GM19035 (cell line): ENCODE measurements around the gene SLC35E2B.
"Not testable (repeated sequence)": the region's sequence is repeated elsewhere in the genome, so short reads cannot be mapped to it uniquely, and the experiment has no call there.

Source experiments
- ATAC-seq: cut with Tn5 transposase; IDR thresholded peaks from one replicate; pipeline ENCODE4 v1.9.1; 2021; ENCODE audit not compliant: unreplicated experiment

The SLC35E2B gene

DNA sequence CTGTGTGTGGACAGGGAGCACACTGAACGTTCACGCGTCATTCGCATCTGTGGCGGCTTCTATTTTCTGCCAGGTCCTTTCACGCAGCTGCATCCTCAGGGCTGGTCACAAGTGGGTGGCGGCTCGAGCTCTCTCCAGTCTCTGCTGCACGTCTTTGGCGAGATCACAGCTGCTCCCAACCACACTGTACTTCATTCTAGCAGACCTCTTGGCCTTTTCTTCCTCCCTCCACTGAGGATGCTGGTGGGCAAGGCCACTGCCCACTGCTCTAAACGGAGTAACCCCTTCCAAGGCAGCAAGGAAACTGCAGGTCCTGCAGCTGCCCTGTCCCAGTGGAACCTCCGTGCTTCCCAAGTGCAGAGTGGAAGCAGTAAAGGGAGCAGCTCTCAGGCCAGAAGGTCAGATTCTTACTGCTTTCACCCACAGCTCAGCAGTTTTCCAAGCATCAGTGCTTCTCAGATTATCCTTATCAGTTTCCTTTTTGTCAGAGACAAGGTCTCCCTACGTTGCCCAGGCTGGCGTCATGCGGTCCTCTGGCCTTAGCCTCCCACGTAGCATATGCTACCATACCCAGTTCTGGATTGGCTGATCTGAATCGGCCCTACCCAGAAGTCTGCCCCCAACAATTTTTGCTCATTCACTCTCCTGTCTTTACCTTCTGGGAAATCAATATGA, 44.9 kb downstream of the SLC35E2B start:
- ATAC-seq, result not testable (repeated sequence)

DNA sequence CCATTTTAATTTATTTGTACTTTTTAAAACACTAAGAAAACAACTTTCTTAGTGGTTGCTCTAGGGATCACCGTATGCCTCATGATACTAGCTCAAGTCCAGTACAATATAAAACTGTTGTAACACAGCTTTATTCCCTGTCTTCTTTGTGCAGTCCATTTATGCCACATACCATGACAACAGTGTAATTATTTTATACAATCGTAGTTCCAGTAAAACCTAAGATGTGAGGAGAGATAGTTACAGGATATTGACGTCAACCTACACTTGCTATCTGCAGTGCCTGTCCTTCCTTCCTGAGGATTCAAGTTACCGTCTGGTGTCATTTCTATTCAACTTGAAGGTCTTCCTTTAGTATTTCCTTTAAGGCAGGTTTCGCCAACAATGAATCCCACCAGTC, 46.3 kb downstream of the SLC35E2B start:
- ATAC-seq, result not testable (repeated sequence)

DNA sequence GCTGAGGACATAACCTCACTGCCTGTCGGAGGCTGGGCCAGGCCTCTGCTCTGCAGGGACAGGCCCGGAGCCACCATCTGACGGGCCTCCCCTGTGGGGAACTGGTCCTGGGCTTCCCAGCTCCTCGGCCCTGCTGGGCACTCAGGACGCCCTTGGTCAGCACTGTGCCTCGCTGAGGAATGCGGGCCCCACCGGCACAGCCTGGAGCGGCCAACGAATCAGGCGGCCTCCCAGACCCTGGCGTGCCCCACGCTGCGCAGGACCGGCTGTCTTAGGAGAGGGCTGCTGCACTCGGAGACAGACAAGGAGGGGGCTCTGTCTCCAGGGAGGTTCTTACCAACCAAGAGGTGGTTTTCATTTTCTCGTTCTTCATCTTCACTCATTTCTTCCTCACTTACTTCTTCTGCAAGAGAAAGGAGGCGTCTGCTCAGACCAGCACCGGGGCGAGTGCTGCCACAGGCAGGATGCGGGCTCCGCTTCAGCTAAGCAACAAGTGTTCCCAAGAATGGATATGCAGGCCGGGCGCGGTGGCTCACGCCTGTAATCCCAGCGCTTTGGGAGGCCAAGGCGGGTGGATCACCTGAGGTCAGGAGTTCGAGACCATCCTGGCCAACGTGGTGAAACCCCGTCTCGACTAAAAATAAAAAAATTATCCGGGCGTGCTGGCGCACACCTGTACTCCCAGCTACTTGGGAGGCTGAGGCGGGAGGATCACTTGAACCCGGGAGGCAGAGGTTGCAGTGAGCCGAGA, 51.7 kb downstream of the SLC35E2B start:
- ATAC-seq, result not testable (repeated sequence)

DNA sequence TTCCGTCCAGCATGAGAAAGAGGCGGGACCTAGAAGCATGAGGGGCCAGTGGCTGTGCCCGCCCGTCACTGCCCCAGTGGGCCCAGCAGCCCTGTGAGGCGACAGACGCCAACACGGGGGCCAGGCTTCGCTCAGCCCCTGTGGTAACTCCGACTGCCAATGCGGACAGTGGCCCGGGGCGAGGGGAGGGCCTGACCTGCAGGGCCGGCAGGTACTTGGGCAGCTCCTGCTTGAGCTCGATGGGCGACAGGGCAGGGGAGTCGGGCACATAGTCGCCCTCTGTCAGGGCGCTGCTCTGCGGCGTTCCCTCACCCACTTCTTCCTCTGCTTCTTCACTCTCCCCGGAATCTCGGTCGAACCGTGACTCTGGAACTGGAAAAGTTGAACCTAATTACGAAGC, 52.5 kb downstream of the SLC35E2B start:
- ATAC-seq, result not testable (repeated sequence)

DNA sequence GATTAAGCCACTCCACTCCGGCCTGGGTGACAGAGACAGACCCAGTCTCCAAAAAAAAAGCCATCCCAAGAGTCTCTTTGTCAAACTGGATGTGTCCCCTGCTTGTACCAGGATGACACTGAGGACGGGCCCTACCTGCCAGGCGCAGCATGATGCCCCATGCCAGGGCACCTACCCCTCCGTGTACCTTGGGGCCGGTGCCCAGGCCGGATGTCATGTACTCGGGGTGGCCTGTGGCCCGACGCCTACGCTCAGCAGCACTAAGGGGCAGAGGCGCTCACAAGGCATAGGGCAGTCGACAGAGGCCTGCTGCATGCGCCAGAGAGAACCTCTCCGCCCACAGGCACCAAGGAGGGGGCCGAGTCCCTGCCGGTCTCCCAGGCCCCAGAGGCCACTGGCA, 53.2 kb downstream of the SLC35E2B start:
- not testable (repeated sequence) for ATAC-seq

DNA sequence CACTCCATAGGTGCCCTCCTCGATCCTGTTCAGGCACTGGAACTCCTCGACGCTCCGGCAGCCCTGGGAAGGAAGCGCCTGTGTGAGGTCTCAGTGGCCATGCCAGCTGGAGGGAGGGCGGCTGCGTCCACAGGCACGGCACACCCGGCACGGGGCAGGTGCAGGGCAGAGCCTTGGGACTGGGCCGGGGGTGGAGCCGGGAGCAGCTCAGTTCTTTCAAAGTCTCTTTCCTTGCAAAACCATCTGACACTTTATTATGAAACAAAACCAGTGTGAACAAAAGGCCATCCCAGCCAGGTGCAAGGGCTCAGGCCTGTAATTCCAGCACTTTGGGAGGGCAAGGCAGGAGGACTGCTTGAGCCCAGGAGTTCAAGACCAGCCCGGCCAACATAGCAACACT, 54.1 kb downstream of the SLC35E2B start:
- ATAC-seq, result not testable (repeated sequence)

DNA sequence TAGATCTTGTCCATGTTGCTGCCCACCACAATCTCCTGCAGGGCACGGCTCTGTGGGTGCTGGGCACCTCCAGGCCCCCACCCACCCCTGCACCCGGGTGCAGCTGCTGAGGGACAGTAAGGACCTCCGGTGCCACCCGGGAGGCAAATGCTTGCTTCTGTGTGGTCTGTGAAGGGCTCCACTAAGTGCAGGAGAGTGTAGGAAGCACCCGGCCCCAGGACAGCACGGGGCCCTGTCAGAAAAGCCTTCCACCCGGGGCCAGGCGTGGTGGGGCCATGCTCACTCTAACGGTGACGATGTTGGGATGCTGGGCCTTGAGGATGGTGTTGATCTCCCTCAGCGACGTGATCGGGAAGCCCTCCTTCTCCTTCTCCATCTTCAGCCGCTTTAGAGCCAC, 55.1 kb downstream of the SLC35E2B start:
- ATAC-seq, result not testable (repeated sequence)

DNA sequence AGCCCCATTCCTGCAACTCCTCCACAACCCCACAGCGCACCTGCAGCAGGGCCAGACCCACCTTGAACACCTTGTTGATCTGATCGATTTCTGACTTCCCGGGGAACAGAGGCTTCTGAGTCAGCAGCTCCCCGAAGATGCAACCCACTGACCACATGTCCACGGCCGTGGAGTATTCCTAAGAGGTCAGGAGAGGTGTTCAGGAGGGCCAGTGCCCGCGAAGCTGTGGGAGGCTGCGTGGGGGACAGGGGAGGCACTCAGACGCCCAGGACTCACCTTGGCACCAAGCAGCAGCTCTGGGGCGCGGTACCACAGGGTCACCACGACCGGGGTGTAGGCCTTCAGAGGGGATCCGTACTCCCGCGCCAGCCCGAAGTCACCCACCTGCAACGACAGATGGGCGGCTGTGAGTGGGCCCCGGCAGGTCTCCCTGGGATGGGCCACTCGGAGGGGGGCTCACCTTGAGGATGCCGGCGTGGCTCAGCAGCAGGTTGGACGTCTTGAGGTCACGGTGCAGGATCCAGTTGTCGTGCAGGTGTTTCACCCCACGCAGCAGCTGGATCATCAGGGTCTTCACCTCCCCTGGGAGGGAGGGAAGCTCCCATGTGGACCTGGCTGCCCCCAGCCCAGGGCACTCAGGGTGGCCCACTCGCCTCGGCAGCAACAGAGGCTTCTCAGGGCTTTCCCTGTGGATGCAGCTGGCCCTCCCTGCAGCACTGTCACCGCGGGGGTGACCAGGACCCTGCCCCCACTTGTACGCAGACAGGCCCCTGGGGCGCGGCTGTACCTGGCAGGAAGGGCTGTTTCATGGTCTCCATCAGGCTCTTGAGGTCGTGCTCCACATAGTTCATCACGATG, 55.7 kb downstream of the SLC35E2B start:
- ATAC-seq, result not testable (repeated sequence)

DNA sequence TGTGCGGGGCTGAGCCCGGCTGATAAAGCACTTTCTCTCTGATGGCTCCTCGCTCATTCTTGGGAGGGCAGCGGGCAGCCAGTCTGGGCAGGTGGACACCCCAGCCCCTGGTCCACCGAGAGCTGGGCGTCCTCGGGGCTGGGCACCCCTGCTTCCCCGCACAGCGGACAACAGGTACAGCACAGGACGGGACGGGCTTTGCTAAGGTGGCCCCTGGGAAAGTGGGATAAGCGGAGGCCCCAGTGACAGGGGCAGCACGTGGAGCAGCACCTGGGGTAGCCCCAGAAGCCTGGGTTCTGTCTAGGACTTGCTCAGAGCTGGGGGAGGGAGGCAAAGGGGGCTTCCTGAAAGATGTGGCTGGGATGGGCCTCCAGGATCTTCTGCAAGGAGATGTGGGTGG, 58.0 kb downstream of the SLC35E2B start:
- not testable (repeated sequence) for ATAC-seq

DNA sequence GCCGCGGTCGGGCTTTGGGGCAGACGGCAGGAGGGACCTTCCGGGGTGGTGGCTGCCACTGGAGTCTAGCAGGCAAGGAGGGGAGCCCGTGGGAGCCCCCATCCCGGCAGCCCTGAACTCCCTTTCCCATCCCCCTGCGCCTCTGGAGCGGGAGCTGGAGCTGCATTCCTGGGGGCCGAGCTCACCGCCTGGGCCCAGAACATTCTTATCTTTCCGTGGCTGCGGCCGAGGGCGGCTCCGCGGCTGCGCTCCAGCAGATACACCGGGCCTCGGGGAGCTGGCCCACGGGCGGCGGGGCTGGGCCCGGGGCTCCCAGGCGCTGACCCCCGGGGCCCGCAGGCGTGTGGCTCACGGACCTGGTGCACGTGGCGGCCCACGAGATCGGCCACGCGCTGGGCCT, 59.2 kb downstream of the SLC35E2B start:
- not testable (repeated sequence) for ATAC-seq

DNA sequence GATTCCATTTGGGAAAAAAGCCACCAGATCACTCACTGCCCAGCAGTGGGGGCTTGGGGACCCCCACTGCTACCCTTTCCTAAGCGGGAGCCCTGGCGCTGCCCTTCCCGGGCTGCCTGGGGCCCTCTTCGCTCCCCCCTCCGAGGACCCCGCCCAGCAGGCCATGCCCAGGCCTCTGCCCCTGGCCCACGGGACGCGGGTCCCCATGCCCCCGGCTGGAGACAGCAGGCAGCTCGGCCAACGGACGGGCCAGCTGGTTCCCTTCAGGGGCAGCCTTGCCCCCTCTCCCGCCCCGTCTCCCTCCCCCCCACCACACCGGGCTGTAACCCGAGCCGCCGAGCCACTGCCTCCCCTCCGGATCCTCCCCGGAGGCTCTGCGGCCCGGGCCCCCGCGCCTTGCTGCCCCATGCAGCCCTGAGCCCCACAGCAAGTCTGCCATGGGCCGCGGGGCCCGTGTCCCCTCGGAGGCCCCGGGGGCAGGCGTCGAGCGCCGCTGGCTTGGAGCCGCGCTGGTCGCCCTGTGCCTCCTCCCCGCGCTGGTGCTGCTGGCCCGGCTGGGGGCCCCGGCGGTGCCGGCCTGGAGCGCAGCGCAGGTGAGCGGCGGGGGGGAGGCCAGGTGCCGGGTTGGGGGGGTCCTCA, 60.7 kb downstream of the SLC35E2B start, which contains the start of gene MMP23B:
Gene MMP23B (plus strand): TSS at position 392 of the 639 bp plus-strand sequence. CDS start 46 bp downstream, at position 438.
- ATAC-seq, result no peak

DNA sequence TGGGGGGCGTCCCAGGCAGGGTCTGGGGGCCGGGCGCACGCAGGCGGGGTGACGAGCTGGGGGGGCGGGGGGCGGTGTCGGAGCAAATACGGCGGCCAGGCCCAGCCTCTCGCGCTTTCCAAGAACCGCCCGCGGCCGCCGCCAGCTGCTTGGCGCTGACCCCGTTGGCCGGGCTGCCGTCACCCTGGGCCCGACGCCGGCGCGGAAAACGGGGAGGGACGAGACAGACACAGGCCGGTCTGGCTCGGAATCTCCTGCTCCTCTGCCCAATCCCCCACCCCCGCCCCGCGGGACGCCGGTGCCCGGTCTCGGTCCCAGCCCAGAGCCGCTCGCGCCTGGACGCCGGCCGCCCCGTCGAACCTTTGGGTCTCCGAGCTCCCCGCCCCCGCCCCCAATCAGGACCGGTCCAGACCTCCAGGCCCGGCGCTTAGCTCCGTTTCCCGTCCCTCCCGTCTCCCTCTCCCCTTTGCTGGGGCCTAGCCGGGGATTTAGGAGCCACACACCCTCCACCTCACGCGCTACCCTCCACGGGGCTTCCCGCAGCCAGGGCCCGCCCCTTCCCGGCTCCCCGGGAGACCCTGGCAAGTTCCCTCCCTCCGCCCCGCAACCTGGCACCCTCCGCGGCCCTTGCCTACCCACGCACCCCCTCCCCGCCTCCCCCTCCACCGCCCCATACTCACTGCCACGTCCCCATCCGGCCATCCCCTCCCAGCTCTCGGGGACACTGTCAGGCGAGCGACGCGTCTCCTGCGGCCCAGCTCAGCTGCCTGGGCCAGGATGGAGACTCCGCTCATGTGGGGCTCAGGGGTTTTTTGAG, 61.4 kb downstream of the SLC35E2B start:
- no peak for ATAC-seq

DNA sequence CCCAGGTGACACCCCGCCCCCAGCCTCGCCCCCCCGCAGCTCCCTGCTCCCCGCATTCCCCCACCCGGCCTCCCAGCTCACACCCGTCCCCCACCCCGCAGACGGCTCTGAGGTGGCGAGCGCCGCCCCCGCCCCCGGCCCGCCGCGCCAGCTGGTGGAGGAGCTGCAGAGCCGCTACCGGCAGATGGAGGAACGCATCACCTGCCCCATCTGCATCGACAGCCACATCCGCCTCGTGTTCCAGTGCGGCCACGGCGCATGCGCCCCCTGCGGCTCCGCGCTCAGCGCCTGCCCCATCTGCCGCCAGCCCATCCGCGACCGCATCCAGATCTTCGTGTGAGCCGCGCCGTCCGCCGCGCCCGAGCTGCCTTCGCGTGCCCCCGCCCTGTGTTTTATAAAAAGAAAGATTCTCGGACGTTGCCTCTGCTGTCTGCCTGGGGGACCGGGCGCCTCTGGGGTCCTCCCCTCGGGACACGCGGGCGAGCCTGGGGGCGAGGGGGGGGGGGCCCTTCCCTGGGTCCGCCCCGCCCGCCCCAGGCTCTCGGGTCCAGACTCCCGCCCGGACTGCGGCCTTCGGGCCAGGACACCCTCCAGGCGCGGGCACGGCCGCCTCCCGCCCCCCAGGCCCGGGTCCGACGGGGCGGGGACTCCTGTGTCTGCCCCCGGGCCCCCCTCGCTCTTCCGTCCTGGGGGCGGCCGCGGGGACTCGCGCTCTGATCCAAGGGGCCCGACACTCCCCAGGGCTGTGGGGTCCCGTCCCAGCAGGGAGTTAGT, 62.2 kb downstream of the SLC35E2B start:
- peak; percentile 76 for ATAC-seq

DNA sequence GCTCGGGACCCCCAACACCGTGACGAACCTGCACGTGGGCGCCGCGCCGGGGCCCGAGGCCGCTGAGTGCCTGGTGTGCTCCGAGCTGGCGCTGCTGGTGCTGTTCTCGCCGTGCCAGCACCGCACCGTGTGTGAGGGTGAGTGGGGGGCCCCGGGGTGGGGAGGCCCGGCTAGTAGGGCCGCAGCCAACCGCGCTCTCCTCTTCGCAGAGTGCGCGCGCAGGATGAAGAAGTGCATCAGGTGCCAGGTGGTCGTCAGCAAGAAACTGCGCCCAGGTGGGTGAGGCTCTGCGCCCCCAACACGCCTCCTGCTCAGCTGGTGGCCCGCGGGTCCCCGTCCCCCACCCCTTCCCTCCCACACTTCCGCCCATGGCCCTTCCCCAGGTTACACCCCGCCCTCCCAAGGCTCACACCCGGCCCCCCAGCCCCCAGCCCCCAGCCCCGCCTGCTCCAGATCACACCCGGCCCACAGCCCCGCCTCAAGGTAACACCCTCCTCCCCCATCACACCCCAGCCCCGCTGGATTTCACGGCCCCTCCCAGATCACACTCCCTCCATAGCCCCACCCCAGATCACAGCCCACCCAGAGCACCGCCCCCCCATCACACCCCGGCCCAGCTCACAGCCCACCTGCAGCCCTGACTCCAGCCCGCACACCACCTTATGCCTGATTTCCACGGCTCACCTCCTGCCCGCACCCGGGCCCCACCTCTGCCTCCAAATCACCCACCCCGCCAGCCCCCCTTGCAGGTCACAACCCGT, 63.0 kb downstream of the SLC35E2B start:
- no peak for ATAC-seq

DNA sequence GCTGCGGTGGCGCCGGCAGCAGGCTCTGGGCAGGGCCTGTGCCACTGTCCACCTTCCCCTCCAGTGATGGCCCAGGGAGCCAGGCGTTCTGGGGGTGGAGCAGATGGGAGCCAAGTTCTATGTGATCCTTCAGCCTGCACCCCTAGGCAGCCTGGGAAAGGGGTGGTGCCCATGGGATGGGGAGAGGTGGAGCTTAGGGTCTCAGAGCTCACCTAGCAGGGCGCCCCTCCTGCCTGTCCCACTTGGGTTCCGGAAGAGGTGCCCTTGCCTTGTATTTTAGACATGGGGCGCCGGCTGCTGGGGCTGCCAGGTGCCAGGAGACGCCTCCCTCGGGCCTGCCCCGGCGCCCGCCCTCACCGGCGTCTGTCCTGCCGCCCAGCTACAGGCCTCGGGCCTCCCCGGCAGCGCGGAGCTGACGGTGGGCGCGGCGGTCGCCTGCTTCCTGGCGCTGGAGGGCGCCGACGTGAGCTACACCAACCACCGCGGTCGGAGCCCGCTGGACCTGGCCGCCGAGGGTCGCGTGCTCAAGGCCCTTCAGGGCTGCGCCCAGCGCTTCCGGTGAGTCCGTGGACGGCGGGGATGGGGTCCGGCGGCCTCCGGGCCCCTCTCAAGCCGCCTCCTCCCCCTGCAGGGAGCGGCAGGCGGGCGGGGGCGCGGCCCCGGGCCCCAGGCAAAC, 63.7 kb downstream of the SLC35E2B start:
- ATAC-seq, result no peak

DNA sequence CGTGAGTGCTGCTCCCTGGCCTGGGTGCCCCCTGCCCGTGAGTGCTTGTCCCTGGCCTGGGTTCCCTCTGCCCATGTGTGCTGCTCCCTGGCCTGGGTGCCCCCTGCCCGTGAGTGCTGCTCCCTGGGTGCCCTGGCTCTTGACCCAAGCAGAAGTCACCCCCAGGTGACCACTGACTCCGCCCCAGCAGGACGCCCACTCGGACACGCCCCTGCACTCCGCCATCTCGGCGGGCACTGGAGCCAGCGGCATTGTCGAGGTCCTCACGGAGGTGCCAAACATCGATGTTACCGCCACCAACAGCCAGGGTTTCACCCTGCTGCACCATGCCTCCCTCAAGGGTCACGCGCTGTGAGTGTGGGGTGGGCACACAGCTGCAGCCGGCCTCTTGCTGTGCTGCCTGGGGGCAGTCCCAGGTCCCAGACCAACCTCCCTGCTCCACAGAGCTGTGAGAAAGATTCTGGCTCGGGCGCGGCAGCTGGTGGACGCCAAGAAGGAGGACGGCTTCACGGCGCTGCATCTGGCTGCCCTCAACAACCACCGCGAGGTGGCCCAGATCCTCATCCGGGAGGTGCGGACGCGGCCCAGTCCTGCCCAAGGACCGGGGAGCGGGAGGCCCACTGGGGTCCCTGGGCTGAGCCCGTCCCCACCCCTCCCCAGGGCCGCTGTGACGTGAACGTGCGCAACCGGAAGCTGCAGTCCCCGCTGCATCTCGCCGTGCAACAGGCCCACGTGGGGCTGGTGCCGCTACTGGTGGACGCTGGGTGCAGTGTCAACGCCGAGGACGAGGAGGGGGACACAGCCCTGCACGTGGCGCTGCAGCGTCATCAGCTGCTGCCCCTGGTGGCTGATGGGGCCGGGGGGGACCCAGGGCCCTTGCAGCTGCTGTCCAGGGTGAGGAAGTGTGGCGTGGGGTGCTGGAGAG, 64.5 kb downstream of the SLC35E2B start:
- no peak for ATAC-seq

DNA sequence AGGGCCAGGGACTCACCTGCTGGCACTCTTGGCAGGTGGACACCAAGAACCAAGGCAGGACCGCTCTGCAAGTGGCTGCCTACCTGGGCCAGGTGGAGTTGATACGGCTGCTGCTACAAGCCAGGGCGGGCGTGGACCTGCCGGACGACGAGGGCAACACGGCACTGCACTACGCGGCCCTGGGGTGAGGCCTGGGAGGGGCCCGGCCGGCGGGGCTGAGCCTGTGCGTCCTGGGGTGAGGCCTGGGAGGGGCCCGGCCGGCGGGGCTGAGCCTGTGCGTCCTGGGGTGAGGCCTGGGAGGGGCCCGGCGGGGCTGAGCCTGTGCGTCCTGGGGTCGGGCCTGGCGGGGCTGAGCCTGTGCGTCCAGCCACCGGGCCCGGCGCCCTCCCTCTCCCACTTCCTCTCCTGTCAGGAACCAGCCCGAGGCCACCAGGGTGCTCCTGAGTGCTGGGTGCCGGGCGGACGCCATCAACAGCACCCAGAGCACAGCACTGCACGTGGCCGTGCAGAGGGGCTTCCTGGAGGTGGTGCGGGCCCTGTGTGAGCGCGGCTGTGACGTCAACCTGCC, 65.2 kb downstream of the SLC35E2B start:
- no peak for ATAC-seq
